Measurements from ENCODE around the gene UPK2.

The UPK2 gene

GRCh38 chr11:118956094-118956846 lies at the start of gene UPK2:
TSS of gene UPK2 (plus strand) at chr11:118956298. CDS start at chr11:118956351, 53 bp downstream.
- peak; percentile 74 for DNase-seq

- DNase-seq = peak; percentile 71
Measured at GRCh38 chr11:118907051-118908042, 48.8 kb upstream of the UPK2 start.

- no peak for DNase-seq
Measured at GRCh38 chr11:118908264-118908663, 47.8 kb upstream of the UPK2 start.

- DNase-seq = no peak
Measured at GRCh38 chr11:118908901-118909618, 47.0 kb upstream of the UPK2 start.

- no peak for DNase-seq
Measured at GRCh38 chr11:118909619-118910308, 46.3 kb upstream of the UPK2 start.

GRCh38 chr11:118910309-118911112 lies 45.6 kb upstream of the UPK2 start:
- no peak for DNase-seq

GRCh38 chr11:118911113-118911879 lies 44.8 kb upstream of the UPK2 start:
- no peak for DNase-seq

- DNase-seq = no peak
Measured at GRCh38 chr11:118911880-118912741, 44.0 kb upstream of the UPK2 start.

GRCh38 chr11:118912742-118913410 lies 43.2 kb upstream of the UPK2 start:
- DNase-seq = no peak

GRCh38 chr11:118913411-118914125 lies 42.5 kb upstream of the UPK2 start:
- no peak for DNase-seq

GRCh38 chr11:118914178-118914918 lies 41.8 kb upstream of the UPK2 start:
- no peak for DNase-seq

GRCh38 chr11:118914987-118915386 lies 41.1 kb upstream of the UPK2 start:
- DNase-seq = no peak

- no peak for DNase-seq
Measured at GRCh38 chr11:118915396-118915795, 40.7 kb upstream of the UPK2 start.

- no peak for DNase-seq
Measured at GRCh38 chr11:118915941-118916841, 39.9 kb upstream of the UPK2 start.

GRCh38 chr11:118916842-118917388 lies 39.2 kb upstream of the UPK2 start:
- no peak for DNase-seq

- DNase-seq = no peak
Measured at GRCh38 chr11:118917481-118918127, 38.5 kb upstream of the UPK2 start.
